Measurements from ENCODE around the gene RFWD3. TPM values are rescaled to one million over a fixed set of nuclear protein-coding genes. Genes with fewer than 3 reads are reported as not detected.
A peak's percentile ranks its signal among the peaks of the same experiment; 100 is the strongest.

RFWD3 gene
- total RNA-seq, 1 donor from 2014 or later: 48.4 TPM

DNA sequence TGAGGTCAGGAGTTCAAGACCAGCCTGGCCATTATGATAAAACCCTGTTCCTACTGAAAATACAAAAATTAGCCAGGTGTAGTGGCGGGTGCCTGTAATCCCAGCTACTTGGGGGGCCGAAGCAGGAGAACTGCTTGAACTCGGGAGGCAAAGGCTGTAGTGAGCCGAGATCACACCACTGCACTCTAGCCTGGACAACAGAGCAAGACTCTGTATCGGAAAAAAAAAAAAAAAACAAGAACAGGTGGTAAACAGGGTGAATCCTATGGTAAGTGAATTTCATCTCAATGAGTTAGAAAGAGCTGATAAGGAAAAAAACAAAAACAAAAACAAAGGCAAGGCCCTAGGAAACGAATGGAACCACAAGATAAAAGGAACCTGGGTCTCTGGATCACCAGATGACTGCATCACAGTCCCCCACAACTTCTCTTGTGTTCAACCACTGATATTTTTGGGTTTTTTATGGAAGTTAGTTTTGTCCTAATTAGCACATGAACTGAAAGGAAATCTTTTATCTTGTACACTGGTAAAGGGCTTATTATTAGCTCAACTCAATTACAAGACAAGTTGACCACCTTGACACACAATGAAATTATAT lies 80.7 kb downstream of the RFWD3 start:
- Mint-ChIP-seq H3K9me3 (ENCODE audit: low read depth) (peaks cover 5% of the 10 kb centered on the region), H3K27me3 (no peaks in the 10 kb centered on the region), H3K4me1 (ENCODE audit: low read depth) (peaks cover 18% of the 10 kb centered on the region), H3K36me3 (ENCODE audit: insufficient read depth) (peaks cover 10% of the 10 kb centered on the region), H3K27ac (no peak overlapping the region), H3K4me3 (ENCODE audit: low read depth) (no peak overlapping the region)
- TF ChIP-seq, protein P1, sequence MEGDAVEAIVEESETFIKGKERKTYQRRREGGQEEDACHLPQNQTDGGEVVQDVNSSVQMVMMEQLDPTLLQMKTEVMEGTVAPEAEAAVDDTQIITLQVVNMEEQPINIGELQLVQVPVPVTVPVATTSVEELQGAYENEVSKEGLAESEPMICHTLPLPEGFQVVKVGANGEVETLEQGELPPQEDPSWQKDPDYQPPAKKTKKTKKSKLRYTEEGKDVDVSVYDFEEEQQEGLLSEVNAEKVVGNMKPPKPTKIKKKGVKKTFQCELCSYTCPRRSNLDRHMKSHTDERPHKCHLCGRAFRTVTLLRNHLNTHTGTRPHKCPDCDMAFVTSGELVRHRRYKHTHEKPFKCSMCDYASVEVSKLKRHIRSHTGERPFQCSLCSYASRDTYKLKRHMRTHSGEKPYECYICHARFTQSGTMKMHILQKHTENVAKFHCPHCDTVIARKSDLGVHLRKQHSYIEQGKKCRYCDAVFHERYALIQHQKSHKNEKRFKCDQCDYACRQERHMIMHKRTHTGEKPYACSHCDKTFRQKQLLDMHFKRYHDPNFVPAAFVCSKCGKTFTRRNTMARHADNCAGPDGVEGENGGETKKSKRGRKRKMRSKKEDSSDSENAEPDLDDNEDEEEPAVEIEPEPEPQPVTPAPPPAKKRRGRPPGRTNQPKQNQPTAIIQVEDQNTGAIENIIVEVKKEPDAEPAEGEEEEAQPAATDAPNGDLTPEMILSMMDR (IDR thresholded peaks at IDR 0.05; ENCODE audit: unreplicated experiment): no peak
- no peak for DNase-seq (ENCODE audit: low spot score, unreplicated experiment)

DNA sequence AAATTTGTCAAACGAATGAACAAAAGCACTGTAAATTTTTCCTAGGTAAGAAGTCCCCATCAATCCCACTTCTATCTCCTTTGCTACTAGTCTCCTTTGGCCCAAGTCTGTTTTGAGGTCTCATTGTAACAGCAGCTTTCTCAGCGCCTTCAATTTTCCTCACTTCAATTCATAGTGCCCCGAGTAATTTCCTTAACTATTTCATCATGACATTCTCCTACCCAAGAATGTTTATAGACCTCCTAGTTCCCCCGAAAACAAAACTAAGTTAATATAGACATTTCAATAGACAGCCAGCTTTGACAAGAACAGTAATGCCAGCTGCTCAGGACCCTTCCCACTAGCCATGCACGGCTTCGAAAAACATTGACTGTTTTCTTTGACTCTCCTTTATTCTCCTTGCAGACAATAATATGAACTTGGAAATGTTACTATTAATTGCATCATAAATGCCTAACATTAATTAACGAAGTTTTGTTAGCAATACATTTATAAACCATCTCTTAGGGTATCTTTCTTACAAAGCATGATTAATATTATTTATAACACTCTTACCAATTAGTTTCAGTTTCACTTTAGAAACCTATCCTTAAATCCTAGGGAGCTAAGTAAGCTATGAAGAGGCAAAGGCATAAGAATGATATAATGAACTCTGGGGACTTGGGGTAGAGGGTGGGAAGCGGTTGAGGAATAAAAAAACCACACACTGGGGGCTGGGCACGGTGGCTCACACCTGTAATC lies 82.6 kb downstream of the RFWD3 start:
- Mint-ChIP-seq H3K27ac (no peak overlapping the region), H3K4me3 (ENCODE audit: low read depth) (no peak overlapping the region), H3K9me3 (ENCODE audit: low read depth) (peaks cover 5% of the 10 kb centered on the region), H3K36me3 (ENCODE audit: insufficient read depth) (peaks cover 10% of the 10 kb centered on the region), H3K27me3 (no peaks in the 10 kb centered on the region), H3K4me1 (ENCODE audit: low read depth) (peaks cover 23% of the 10 kb centered on the region)
- DNase-seq (ENCODE audit: low spot score, unreplicated experiment): no peak
- TF ChIP-seq, protein P1 (IDR thresholded peaks at IDR 0.05; ENCODE audit: unreplicated experiment): no peak

DNA sequence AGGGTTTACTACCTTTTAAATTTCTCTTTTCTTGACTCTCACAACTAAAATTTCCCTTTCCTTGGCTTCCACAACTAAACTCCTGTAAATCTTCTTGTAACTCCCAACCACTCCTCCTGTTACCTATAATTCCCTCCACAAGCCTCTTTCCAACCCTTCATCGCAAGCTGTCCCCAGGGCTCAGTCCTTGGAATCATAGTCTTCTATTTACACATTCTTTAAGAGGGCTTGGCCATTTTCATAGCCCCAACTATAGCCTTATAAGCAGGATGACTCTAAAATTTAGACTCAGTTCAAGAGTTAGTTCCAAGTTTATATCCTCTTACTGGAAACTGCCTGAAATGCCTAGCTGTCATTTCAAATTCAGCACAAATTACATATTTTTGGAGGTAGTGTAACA lies 83.7 kb downstream of the RFWD3 start:
- TF ChIP-seq, protein P1 (IDR thresholded peaks at IDR 0.05; ENCODE audit: unreplicated experiment): no peak
- Mint-ChIP-seq H3K9me3 (ENCODE audit: low read depth) (peaks cover 5% of the 10 kb centered on the region), H3K36me3 (ENCODE audit: insufficient read depth) (peaks cover 10% of the 10 kb centered on the region), H3K4me1 (ENCODE audit: low read depth) (peaks cover 28% of the 10 kb centered on the region), H3K27ac (peak overlapping the region; percentile 77), H3K4me3 (ENCODE audit: low read depth) (no peak overlapping the region), H3K27me3 (no peaks in the 10 kb centered on the region)
- no peak for DNase-seq (ENCODE audit: low spot score, unreplicated experiment)

DNA sequence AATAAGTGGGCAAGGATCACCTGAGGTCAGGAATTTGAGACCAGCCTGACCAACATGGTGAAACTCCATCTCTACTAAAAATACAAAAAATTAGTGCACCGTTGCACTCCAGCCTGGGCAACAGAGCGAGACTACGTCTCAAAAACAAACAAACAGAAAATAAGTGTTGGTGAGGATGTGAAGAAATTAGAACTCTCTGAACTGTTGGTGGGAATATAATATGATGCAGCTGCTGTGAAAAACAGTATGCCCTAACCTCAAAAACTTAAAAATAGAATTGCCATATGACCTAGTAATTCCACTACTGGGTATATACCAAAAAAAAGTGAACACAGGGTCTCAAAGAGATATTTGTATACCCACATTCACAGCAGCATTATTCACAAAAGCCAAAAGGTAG lies 85.8 kb downstream of the RFWD3 start:
- H3K4me3 Mint-ChIP-seq (ENCODE audit: low read depth): no peak overlapping the region
- H3K36me3 Mint-ChIP-seq (ENCODE audit: insufficient read depth): peaks cover 5% of the 10 kb centered on the region
- H3K4me1 Mint-ChIP-seq (ENCODE audit: low read depth): peaks cover 21% of the 10 kb centered on the region
- peaks cover 5% of the 10 kb centered on the region for H3K9me3 Mint-ChIP-seq (ENCODE audit: low read depth)
- TF ChIP-seq, protein P1 (IDR thresholded peaks at IDR 0.05; ENCODE audit: unreplicated experiment): no peak
- H3K27me3 Mint-ChIP-seq: no peaks in the 10 kb centered on the region
- DNase-seq (ENCODE audit: low spot score, unreplicated experiment): no peak
- H3K27ac Mint-ChIP-seq: peak overlapping the region; percentile 41

DNA sequence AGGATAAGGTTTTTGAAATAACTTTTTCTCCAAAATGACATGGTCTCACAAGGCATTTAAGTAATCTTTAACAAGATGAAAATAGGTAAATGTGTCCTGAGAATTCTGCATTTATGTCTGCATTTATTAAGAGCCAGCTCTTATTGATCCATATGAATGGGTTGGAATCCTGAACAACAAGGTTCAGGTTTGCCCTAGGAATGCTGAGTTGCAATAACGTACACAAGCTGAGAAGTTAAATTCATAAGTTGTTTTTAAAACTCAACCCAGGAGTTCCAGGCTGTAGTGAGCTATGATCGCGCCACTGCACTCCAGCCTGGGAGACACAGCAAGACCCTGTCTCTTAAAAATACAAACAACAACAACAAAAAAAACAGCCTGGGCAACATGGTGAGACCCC lies 87.8 kb downstream of the RFWD3 start:
- Mint-ChIP-seq H3K4me3 (ENCODE audit: low read depth) (no peak overlapping the region), H3K36me3 (ENCODE audit: insufficient read depth) (peaks cover 3% of the 10 kb centered on the region), H3K27ac (no peak overlapping the region)

More for the DNA sequence above, 87.8 kb downstream of the RFWD3 start:
- no peaks in the 10 kb centered on the region for H3K27me3 Mint-ChIP-seq
- DNase-seq (ENCODE audit: low spot score, unreplicated experiment): no peak
- H3K4me1 Mint-ChIP-seq (ENCODE audit: low read depth): peaks cover 24% of the 10 kb centered on the region
- H3K9me3 Mint-ChIP-seq (ENCODE audit: low read depth): peaks cover 3% of the 10 kb centered on the region
- TF ChIP-seq, protein P1 (IDR thresholded peaks at IDR 0.05; ENCODE audit: unreplicated experiment): no peak

Data from progenitor cell of endocrine pancreas (in vitro differentiated cells).